PFSK-1 (cell line): ENCODE measurements around the gene GABBR2.

Source experiments
- FOXP2 ChIP-seq: optimal IDR thresholded peaks from 2 replicates; pipeline ENCODE3; 2011; ENCODE audit warnings: borderline replicate concordance, control low read depth, inconsistent platforms; ENCODE audit not compliant: insufficient read depth; ENCODE audit errors: extremely low read length, extremely low read depth
- POLR2AphosphoS5 ChIP-seq: IDR thresholded peaks from 2 replicates; pipeline ENCODE4 v1.6.1; 2012; ENCODE audit warnings: low read depth, mild to moderate bottlenecking, control low read depth, low read length, moderate library complexity
- REST ChIP-seq, 2 experiments: IDR thresholded peaks; 2 replicates each; pipeline versions ENCODE4 v1.6.1 to v1.8.0; 2011 to 2012; ENCODE audit warnings: low read depth in 2 of 2, low read length in 2 of 2, control low read depth in 1 of 2, inconsistent platforms in 1 of 2, mild to moderate bottlenecking in 1 of 2, moderate library complexity in 1 of 2; ENCODE audit not compliant: insufficient read depth in 1 of 2
- SIN3A ChIP-seq: IDR thresholded peaks from 2 replicates; pipeline ENCODE4 v1.6.1; 2012; ENCODE audit warnings: mild to moderate bottlenecking, low read length, moderate library complexity, borderline replicate concordance; ENCODE audit not compliant: insufficient read depth
- TAF1 ChIP-seq: IDR thresholded peaks from 2 replicates; pipeline ENCODE4 v1.6.1; 2012; ENCODE audit warnings: low read length, control low read depth, borderline replicate concordance; ENCODE audit not compliant: insufficient read depth

Gene GABBR2

GRCh38 chr9:98429613-98430012 is 279.1 kb downstream of the GABBR2 start:
- TF ChIP-seq SIN3A (no peak), POLR2AphosphoS5 (no peak), TAF1 (no peak), REST (IDR thresholded peaks at IDR 0.05; ENCODE audit: insufficient read depth in 1 of 2, low read depth in 2 of 2, low read length in 2 of 2) (no peak)

- no peak for TF ChIP-seq FOXP2
- TF ChIP-seq POLR2AphosphoS5: no peak
- TF ChIP-seq SIN3A: no peak
- TF ChIP-seq REST (IDR thresholded peaks at IDR 0.05; ENCODE audit: insufficient read depth in 1 of 2, low read depth in 2 of 2, low read length in 2 of 2): no peak
- TF ChIP-seq TAF1: no peak
Observed at GRCh38 chr9:98428454-98428853, 280.3 kb downstream of the GABBR2 start.

GRCh38 chr9:98427491-98427890 is 281.2 kb downstream of the GABBR2 start:
- TF ChIP-seq SIN3A (no peak), FOXP2 (no peak), REST (IDR thresholded peaks at IDR 0.05; ENCODE audit: insufficient read depth in 1 of 2, low read depth in 2 of 2, low read length in 2 of 2) (no peak), TAF1 (no peak), POLR2AphosphoS5 (no peak)

- TF ChIP-seq SIN3A: no peak
- TF ChIP-seq POLR2AphosphoS5: no peak
- no peak for TF ChIP-seq REST (IDR thresholded peaks at IDR 0.05; ENCODE audit: insufficient read depth in 1 of 2, low read depth in 2 of 2, low read length in 2 of 2)
- no peak for TF ChIP-seq FOXP2
- no peak for TF ChIP-seq TAF1
Observed at GRCh38 chr9:98425079-98425478, 283.7 kb downstream of the GABBR2 start.

- no peak for TF ChIP-seq FOXP2
- TF ChIP-seq TAF1: no peak
- TF ChIP-seq REST (IDR thresholded peaks at IDR 0.05; ENCODE audit: insufficient read depth in 1 of 2, low read depth in 2 of 2, low read length in 2 of 2): no peak
- TF ChIP-seq POLR2AphosphoS5: no peak
- no peak for TF ChIP-seq SIN3A
Observed at GRCh38 chr9:98419260-98419603, 289.5 kb downstream of the GABBR2 start.
